Measurements from ENCODE around the gene TSPAN5.

TSPAN5 gene

GRCh38 chr4:98671131-98671530 is 12.7 kb upstream of the TSPAN5 start:
- TF ChIP-seq CTCF (IDR thresholded peaks at IDR 0.05) = no peak

- no peak for TF ChIP-seq CTCF (IDR thresholded peaks at IDR 0.05)
Measured at GRCh38 chr4:98670186-98670585, 11.8 kb upstream of the TSPAN5 start.

GRCh38 chr4:98669577-98669976 is 11.2 kb upstream of the TSPAN5 start:
- TF ChIP-seq CTCF (IDR thresholded peaks at IDR 0.05) = no peak

- TF ChIP-seq CTCF (IDR thresholded peaks at IDR 0.05) = no peak
Measured at GRCh38 chr4:98664959-98665358, 6.5 kb upstream of the TSPAN5 start.

- TF ChIP-seq CTCF (IDR thresholded peaks at IDR 0.05) = no peak
Measured at GRCh38 chr4:98663226-98664006, 5.0 kb upstream of the TSPAN5 start.

GRCh38 chr4:98662626-98663225 is 4.3 kb upstream of the TSPAN5 start:
- TF ChIP-seq CTCF (IDR thresholded peaks at IDR 0.05) = no peak

GRCh38 chr4:98662055-98662453 is 3.6 kb upstream of the TSPAN5 start:
- TF ChIP-seq CTCF (IDR thresholded peaks at IDR 0.05) = no peak
